ENCODE data around the gene ACOXL.

The ACOXL gene

GRCh38 chr2:110873056-110873502 lies 140.7 kb downstream of the ACOXL start:
- DNase-seq (ENCODE audit: low spot score), result no peak
- TF ChIP-seq CTCF (IDR thresholded peaks at IDR 0.05; ENCODE audit: extremely low read depth, missing control alignments), result no peak

GRCh38 chr2:110873597-110874452 lies 141.5 kb downstream of the ACOXL start:
- DNase-seq (ENCODE audit: low spot score), result no peak
- no peak for TF ChIP-seq CTCF (IDR thresholded peaks at IDR 0.05; ENCODE audit: extremely low read depth, missing control alignments)

GRCh38 chr2:110874453-110875383 lies 142.3 kb downstream of the ACOXL start:
- no peak for TF ChIP-seq CTCF (IDR thresholded peaks at IDR 0.05; ENCODE audit: extremely low read depth, missing control alignments)
- DNase-seq (ENCODE audit: low spot score), result peak; percentile 42

- TF ChIP-seq CTCF (IDR thresholded peaks at IDR 0.05; ENCODE audit: extremely low read depth, missing control alignments), result no peak
- no peak for DNase-seq (ENCODE audit: low spot score)
Observed at GRCh38 chr2:110875384-110875725, 143.0 kb downstream of the ACOXL start.

GRCh38 chr2:110876167-110876999 lies 144.0 kb downstream of the ACOXL start:
- DNase-seq (ENCODE audit: low spot score), result no peak
- TF ChIP-seq CTCF (IDR thresholded peaks at IDR 0.05; ENCODE audit: extremely low read depth, missing control alignments), result peak; percentile 36

GRCh38 chr2:110877031-110877827 lies 144.9 kb downstream of the ACOXL start:
- no peak for DNase-seq (ENCODE audit: low spot score)
- TF ChIP-seq CTCF (IDR thresholded peaks at IDR 0.05; ENCODE audit: extremely low read depth, missing control alignments), result no peak
